ENCODE results near the gene TNS3.

DNA sequence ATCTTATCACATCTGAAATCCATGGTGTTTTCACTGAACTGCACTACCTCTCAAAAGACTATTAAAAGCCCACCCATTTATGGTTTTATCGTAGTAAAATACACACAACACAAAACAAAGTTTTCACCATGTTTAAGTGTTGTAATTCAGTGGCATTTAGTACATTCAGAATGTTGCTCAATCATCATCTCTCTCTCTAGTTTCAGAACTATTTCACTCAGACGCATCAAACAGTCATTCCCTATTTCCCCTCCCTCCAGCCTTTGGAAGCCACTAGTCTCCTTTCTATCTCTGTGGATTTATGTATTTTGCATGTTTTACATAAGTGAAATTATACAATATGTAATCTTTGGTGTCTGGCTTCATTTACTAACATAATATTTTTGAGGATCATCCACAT, 332.6 kb downstream of the TNS3 start:
- TF ChIP-seq, protein P1, sequence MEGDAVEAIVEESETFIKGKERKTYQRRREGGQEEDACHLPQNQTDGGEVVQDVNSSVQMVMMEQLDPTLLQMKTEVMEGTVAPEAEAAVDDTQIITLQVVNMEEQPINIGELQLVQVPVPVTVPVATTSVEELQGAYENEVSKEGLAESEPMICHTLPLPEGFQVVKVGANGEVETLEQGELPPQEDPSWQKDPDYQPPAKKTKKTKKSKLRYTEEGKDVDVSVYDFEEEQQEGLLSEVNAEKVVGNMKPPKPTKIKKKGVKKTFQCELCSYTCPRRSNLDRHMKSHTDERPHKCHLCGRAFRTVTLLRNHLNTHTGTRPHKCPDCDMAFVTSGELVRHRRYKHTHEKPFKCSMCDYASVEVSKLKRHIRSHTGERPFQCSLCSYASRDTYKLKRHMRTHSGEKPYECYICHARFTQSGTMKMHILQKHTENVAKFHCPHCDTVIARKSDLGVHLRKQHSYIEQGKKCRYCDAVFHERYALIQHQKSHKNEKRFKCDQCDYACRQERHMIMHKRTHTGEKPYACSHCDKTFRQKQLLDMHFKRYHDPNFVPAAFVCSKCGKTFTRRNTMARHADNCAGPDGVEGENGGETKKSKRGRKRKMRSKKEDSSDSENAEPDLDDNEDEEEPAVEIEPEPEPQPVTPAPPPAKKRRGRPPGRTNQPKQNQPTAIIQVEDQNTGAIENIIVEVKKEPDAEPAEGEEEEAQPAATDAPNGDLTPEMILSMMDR (IDR thresholded peaks at IDR 0.05; ENCODE audit: low read depth, low read length) = no peak
- no peak for TF ChIP-seq POLR2A (IDR thresholded peaks at IDR 0.05; ENCODE audit: extremely low read depth, insufficient read length)
- TF ChIP-seq MAX (IDR thresholded peaks at IDR 0.05; ENCODE audit: low read depth, low read length) = no peak
- TF ChIP-seq MYC (IDR thresholded peaks at IDR 0.05; ENCODE audit: low read depth, low read length) = no peak
